Panc1 (cell line): ENCODE data around the gene ISOC2. TPM values are rescaled to one million over a fixed set of nuclear protein-coding genes. Genes with fewer than 3 reads are reported as not detected.

Experiments
- ATAC-seq: fragments of 200-7000 bp; cut with Tn5 transposase; 2 replicates; pipeline ENCODE4 v1.9.1; 2020; ENCODE audit warnings: mild to moderate bottlenecking, moderate library complexity
- BruUV-seq: library from RNA; stranded (reverse); fragments of 400-500 nt; replicated peaks from 2 replicates; lab custom pipeline; 2021; lab: Mats Ljungman, UMichigan
- CTCF ChIA-PET: fragments of 300-600 bp; sonication (Branson Sonifier 250); formaldehyde crosslinking; loops from one replicate; lab custom pipeline; 2022; ENCODE audit warnings: antibody characterized with exemption; lab: Charles Lee
- POLR2A ChIA-PET: fragments of 300-600 bp; sonication (Branson Sonifier 250); formaldehyde crosslinking; loops from one replicate; lab custom pipeline; 2022; ENCODE audit warnings: antibody characterized with exemption; lab: Charles Lee
- DNase-seq: peaks from one replicate; pipeline ENCODE4 v3.0.0-alpha.2; 2010; ENCODE audit warnings: low read depth, low spot score
- H3K27ac ChIP-seq: 2 replicates; pipeline ENCODE4 v1.5.1; 2011; ENCODE audit warnings: mild to moderate bottlenecking, low read length, inconsistent platforms
- H3K27me3 ChIP-seq: fragments of 200-500 bp; sonication (Bioruptor generic); 2 replicates; pipeline ENCODE4 v1.6.0; 2014; ENCODE audit warnings: low read length, inconsistent platforms; ENCODE audit not compliant: control insufficient read depth, insufficient read depth
- H3K36me3 ChIP-seq: fragments of 200-500 bp; sonication (Bioruptor generic); 2 replicates; pipeline ENCODE4 v1.5.1; 2014; ENCODE audit warnings: inconsistent platforms, mild to moderate bottlenecking, low read length, moderate library complexity; ENCODE audit not compliant: control insufficient read depth, insufficient read depth
- H3K4me1 ChIP-seq: 2 replicates; pipeline ENCODE4 v1.5.1; 2011; ENCODE audit warnings: inconsistent platforms, mild to moderate bottlenecking, low read length, moderate library complexity; ENCODE audit not compliant: control insufficient read depth, insufficient read depth
- H3K4me3 ChIP-seq, 2 experiments: 2 replicates each; pipeline ENCODE4 v1.5.1; 2011 to 2012; ENCODE audit warnings: low read depth in 2 of 2, low read length in 2 of 2, mild to moderate bottlenecking in 2 of 2, inconsistent platforms in 1 of 2, moderate library complexity in 1 of 2
- H3K9me3 ChIP-seq: fragments of 200-500 bp; sonication (Bioruptor generic); 2 replicates; pipeline ENCODE4 v1.5.1; 2014; ENCODE audit warnings: low read depth, mild to moderate bottlenecking, inconsistent platforms, low read length, moderate library complexity; ENCODE audit not compliant: control insufficient read depth, insufficient read depth
- CTCF ChIP-seq: fragments of 450-650 bp; IDR thresholded peaks from 2 replicates; pipeline ENCODE4 v1.5.1; 2017; ENCODE audit warnings: mild to moderate bottlenecking
- POLR2AphosphoS5 ChIP-seq: IDR thresholded peaks from 2 replicates; pipeline ENCODE4 v1.6.1; 2012; ENCODE audit warnings: mild to moderate bottlenecking, low read depth, low read length, moderate library complexity
- REST ChIP-seq, 2 experiments: IDR thresholded peaks; 2 replicates each; pipeline ENCODE4 v1.6.1; 2011 to 2012; ENCODE audit warnings: low read depth in 2 of 2, control low read depth in 1 of 2, low read length in 1 of 2, mild to moderate bottlenecking in 1 of 2, moderate library complexity in 1 of 2; ENCODE audit not compliant: insufficient read depth in 1 of 2
- SIN3A ChIP-seq: IDR thresholded peaks from 2 replicates; pipeline ENCODE4 v1.6.1; 2012; ENCODE audit warnings: low read depth, mild to moderate bottlenecking, low read length, moderate library complexity, borderline replicate concordance; ENCODE audit not compliant: insufficient read depth
- TCF7L2 ChIP-seq: IDR thresholded peaks from 2 replicates; pipeline ENCODE4 v1.6.1; 2011; ENCODE audit warnings: mild to moderate bottlenecking, low read depth, low read length, inconsistent platforms
- in situ Hi-C: cut with HindIII; loops from 2 replicates; pipeline ENCODE4 v1.10.0; 2016; ENCODE audit warnings: low sequenced_read_pairs, low pct_unique_long_range_greater_than_20kb
- intact Hi-C: fragments of 100-400 bp; cut with micrococcal nuclease; formaldehyde crosslinking; loops from one replicate; pipeline ENCODE4 v1.10.0; 2022; ENCODE audit not compliant: unreplicated experiment
- total RNA-seq: library from RNA; stranded (reverse); gene quantifications from one replicate; pipeline ENCODE4 v1.2.1, GENCODE V29; 2021; ENCODE audit not compliant: unreplicated experiment

ISOC2 gene
- total RNA-seq, 1 experiment from 2014 or later = 150 TPM

- Histone ChIP-seq H3K4me1 (peaks cover 10% of the 10 kb centered on the region), H3K27me3 (no peaks in the 10 kb centered on the region; the same call in 1 of the 2 replicates), H3K27ac (no peak overlapping the region), H3K4me3 (no peak overlapping the region), H3K9me3 (no peaks in the 10 kb centered on the region), H3K36me3 (0 out of 2 replicates have a peak, but pooled peaks cover 3% of the 10 kb centered on the region)
- ChIA-PET CTCF (no interaction called here), POLR2A (no interaction called here)
- DNase-seq = no peak
- intact Hi-C loops (no loop called here), in situ Hi-C loops (no loop called here)
- BruUV-seq = no TSS peak
- ATAC-seq = no peak
- TF ChIP-seq TCF7L2 = no peak
- no peak for TF ChIP-seq POLR2AphosphoS5
- no peak for TF ChIP-seq REST (IDR thresholded peaks at IDR 0.05; ENCODE audit: insufficient read depth in 1 of 2, low read depth in 2 of 2, low read length in 1 of 2)
- no peak for TF ChIP-seq CTCF
- TF ChIP-seq SIN3A = no peak
These were observed 5.1 kb downstream of the ISOC2 start for GRCh38 chr19:55456347-55456746.

GRCh38 chr19:55455576-55456235 lies 5.7 kb downstream of the ISOC2 start:
- Histone ChIP-seq H3K4me3 (no peak overlapping the region), H3K27ac (no peak overlapping the region), H3K27me3 (peaks cover 3% of the 10 kb centered on the region), H3K9me3 (no peaks in the 10 kb centered on the region), H3K36me3 (0 out of 2 replicates have a peak, but pooled peaks cover 3% of the 10 kb centered on the region), H3K4me1 (peaks cover 10% of the 10 kb centered on the region)
- in situ Hi-C loops (no loop called here), intact Hi-C loops (no loop called here)
- DNase-seq (no peak), ATAC-seq (no peak)
- POLR2A ChIA-PET = interaction anchor here (0.7 kb wide), 1 partner anchor 171 kb away, joined by 7 read pairs; no protein-coding TSS in a partner anchor
- CTCF ChIA-PET = no interaction called here
- BruUV-seq = no TSS peak
- TF ChIP-seq POLR2AphosphoS5 (no peak), SIN3A (no peak), CTCF (no peak), REST (IDR thresholded peaks at IDR 0.05; ENCODE audit: insufficient read depth in 1 of 2, low read depth in 2 of 2, low read length in 1 of 2) (no peak), TCF7L2 (no peak)
